Testis (tissue), 2 donors: Measurements from ENCODE around the gene REC114.

Experiments used
- POLR2A ChIP-seq: fragments of 450-650 bp; IDR thresholded peaks from one replicate; pipeline ENCODE4 v1.6.1; 2017; ENCODE audit warnings: antibody characterized with exemption, mild to moderate bottlenecking, moderate library complexity
- TF ChIP-seq, protein P1 (sequence below), 3 experiments: fragments of 450-650 bp in 2 of 3; fragments of 200-600 bp in 1 of 3; sonication (generic) in 1 of 3; IDR thresholded peaks; one replicate each; pipeline ENCODE4 v1.5.1; 2016 to 2019; ENCODE audit warnings: antibody characterized with exemption in 3 of 3, mild to moderate bottlenecking in 2 of 3, moderate library complexity in 1 of 3

DNA sequence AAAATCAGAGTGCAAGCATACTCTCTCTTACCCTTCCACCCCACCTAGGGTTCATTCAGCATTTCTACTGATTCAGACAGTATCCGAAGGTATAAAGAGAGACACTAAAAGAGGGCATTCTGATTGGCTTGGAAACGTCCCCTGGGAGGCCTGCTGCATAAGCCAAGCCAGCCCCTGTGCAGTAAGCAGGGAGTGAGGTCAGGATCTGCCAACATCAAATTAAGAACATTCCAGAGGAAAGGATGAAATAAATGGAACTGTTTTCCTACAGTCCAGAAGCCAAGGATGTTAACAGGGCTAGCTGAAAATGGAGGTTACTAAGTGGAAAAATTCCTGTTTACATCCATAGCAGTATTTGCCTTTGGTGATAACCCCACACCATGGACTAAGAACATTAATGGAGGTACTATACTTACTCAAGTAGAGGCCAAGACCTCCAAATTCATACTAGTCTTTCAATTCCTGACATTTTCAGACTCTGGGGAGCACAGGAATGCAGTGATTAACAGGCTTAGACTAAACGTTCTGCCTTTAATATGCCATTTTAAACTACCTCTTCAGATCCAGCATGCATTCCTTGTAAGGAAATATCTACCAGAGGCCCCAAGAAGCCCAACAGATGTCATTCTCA lies 155.7 kb downstream of the REC114 start:
- no peak for TF ChIP-seq POLR2A
- TF ChIP-seq, protein P1, sequence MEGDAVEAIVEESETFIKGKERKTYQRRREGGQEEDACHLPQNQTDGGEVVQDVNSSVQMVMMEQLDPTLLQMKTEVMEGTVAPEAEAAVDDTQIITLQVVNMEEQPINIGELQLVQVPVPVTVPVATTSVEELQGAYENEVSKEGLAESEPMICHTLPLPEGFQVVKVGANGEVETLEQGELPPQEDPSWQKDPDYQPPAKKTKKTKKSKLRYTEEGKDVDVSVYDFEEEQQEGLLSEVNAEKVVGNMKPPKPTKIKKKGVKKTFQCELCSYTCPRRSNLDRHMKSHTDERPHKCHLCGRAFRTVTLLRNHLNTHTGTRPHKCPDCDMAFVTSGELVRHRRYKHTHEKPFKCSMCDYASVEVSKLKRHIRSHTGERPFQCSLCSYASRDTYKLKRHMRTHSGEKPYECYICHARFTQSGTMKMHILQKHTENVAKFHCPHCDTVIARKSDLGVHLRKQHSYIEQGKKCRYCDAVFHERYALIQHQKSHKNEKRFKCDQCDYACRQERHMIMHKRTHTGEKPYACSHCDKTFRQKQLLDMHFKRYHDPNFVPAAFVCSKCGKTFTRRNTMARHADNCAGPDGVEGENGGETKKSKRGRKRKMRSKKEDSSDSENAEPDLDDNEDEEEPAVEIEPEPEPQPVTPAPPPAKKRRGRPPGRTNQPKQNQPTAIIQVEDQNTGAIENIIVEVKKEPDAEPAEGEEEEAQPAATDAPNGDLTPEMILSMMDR (IDR thresholded peaks at IDR 0.05): no peak
